HG02981 (cell line): Measurements from ENCODE around the gene ZSWIM3.
"Not testable (repeated sequence)": the region's sequence is repeated elsewhere in the genome, so short reads cannot be mapped to it uniquely, and the experiment has no call there.

Experiments used
- ATAC-seq: cut with Tn5 transposase; IDR thresholded peaks from one replicate; pipeline ENCODE4 v1.9.1; 2021; ENCODE audit warnings: mild to moderate bottlenecking, moderate library complexity; ENCODE audit not compliant: unreplicated experiment

ZSWIM3 gene

GRCh38 chr20:45888681-45889080 lies 31.3 kb downstream of the ZSWIM3 start:
- ATAC-seq = no peak

GRCh38 chr20:45890077-45890984 lies 32.9 kb downstream of the ZSWIM3 start:
- no peak for ATAC-seq

DNA sequence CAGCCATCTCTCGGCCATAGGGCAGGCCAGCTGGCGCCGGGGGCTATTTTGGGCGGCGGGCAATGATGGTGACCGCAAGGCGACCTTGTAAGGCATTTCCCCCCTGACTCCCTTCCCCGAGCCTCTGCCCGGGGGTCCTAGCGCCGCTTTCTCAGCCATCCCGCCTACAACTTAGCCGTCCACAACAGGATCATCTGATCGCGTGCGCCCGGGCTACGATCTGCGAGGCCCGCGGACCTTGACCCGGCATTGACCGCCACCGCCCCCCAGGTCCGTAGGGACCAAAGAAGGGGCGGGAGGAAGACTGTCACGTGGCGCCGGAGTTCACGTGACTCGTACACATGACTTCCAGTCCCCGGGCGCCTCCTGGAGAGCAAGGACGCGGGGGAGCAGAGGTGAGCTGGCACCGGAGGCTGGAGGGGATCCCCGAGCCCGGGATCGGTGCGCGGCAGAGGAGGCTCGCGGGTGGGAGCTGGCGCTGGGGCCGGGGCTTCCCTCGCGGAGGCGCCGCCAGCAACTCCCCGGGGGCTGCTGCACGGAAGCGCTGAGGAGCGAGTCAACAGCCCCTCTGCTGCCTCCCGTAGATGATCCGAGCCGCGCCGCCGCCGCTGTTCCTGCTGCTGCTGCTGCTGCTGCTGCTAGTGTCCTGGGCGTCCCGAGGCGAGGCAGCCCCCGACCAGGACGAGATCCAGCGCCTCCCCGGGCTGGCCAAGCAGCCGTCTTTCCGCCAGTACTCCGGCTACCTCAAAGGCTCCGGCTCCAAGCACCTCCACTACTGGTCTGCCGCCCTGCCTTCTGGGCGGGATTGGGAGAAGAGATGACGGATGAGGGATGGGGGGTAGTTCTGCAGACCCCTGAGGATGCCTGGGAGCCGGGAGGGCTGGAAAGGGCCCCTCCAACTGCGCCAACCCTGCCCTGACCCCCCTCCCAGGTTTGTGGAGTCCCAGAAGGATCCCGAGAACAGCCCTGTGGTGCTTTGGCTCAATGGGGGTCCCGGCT lies 33.9 kb downstream of the ZSWIM3 start, which contains the start of the genes CTSA and NEURL2:
TSS of gene CTSA (plus strand) at position 351 of the 999 bp plus-strand sequence. CDS start at position 585, 234 bp downstream.
TSS of gene NEURL2 (minus strand) at position 224 of the 999 bp plus-strand sequence. CDS start at position 7, 217 bp downstream.
- peak; percentile 70 for ATAC-seq

DNA sequence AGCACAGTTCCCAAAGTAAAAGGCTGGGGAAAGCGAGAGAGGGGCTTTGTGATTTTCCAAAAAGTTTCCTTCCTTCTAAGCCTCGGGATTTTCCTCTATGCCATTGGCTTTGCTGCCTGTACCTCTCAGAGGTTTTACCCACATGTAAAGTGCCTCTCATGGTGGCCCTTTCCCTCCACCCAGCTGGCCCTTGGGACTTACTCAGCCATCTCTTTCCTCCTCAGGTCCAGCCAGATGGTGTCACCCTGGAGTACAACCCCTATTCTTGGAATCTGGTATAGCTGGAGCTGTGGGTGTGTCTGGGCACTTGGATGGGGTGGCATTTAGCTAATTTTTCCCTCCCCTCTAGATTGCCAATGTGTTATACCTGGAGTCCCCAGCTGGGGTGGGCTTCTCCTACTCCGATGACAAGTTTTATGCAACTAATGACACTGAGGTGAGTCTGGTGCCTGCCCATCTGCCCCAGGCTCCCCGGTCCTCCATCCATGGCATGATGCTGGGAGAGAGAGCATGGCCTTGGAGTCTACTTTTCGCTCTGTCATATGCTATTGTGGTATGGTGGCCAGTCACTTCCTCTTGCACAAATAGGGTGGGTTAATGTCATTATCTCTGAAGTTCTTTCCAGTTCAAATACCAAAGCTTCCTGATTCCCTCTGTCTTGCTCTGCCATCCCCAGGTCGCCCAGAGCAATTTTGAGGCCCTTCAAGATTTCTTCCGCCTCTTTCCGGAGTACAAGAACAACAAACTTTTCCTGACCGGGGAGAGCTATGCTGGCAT lies 34.8 kb downstream of the ZSWIM3 start:
- ATAC-seq = no peak

DNA sequence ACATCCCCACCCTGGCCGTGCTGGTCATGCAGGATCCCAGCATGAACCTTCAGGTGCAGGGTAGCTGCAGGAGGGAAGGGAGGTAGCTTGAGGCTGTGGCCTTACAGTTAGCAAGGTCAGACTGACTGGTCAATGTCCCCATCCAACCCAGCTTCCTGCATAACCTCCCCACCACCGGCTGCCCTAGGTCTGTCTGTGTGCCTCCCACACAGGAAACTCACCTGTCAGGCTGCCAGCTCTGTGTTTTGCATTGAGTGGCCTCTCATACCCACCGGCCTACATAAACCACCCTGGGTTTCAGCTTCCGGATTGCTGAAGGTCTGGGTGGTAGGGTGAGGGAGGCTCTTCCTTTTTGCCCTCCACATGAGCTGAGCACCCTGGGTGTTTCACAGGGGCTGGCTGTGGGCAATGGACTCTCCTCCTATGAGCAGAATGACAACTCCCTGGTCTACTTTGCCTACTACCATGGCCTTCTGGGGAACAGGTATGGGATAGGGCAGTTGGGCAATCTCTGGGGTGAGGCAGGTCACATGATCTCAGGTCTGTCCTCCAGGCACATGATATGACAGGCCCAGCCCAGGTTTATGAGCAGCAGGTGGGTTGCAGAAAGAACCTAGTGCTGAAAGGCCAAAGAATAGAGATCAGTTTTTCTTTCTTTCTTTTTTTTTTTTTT lies 35.5 kb downstream of the ZSWIM3 start:
- ATAC-seq = no peak

DNA sequence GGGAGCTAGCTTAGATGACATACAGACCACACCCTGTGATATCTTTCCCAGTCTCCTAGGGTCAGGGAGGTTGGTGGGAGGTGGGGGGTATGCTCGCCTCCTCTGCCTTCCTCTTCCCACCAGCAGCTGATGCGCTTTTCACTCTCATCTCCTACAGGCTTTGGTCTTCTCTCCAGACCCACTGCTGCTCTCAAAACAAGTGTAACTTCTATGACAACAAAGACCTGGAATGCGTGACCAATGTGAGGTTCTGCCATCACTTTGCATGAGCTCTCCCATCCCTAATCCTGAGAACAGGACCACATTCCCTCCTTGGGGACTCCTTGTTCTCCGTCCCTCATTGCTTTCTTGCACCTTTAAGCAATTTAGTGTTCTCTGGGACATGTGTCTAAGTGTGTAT lies 36.4 kb downstream of the ZSWIM3 start:
- ATAC-seq = no peak

DNA sequence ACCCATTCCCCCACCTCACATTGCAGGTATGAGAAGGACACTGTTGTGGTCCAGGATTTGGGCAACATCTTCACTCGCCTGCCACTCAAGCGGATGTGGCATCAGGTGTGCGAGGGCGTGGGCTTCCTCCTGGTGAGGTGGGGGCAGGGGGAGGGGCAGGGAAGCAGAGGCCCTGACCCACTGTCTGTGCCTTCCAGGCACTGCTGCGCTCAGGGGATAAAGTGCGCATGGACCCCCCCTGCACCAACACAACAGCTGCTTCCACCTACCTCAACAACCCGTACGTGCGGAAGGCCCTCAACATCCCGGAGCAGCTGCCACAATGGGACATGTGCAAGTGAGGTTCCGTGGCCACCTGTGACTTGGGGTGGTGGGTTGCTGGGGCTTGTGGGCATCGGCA lies 37.4 kb downstream of the ZSWIM3 start:
- ATAC-seq = no peak

DNA sequence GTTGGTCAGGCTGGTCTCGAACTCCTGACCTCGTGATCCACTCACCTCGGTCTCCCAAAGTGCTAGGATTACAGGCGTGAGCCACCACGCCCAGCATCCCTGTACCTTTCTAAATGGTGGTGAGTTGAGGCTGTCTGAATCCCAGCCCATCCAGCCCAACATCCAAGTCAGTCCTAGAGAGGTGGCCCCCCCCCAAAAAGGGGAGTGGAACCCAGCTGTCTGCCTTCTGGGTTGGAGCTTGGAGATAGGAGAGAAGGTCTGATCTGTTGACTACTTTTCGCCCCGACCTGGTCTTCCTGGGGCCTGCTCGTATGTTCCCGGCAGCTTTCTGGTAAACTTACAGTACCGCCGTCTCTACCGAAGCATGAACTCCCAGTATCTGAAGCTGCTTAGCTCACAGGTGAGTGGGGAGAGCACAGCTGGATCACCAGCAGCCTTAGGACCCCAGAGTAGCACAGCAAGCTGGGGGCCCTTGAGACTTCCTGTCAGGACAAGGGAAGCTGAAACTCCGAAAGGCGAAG lies 39.3 kb downstream of the ZSWIM3 start:
- no peak for ATAC-seq

- no peak for ATAC-seq
Measured at GRCh38 chr20:45897289-45897688, 39.9 kb downstream of the ZSWIM3 start.

DNA sequence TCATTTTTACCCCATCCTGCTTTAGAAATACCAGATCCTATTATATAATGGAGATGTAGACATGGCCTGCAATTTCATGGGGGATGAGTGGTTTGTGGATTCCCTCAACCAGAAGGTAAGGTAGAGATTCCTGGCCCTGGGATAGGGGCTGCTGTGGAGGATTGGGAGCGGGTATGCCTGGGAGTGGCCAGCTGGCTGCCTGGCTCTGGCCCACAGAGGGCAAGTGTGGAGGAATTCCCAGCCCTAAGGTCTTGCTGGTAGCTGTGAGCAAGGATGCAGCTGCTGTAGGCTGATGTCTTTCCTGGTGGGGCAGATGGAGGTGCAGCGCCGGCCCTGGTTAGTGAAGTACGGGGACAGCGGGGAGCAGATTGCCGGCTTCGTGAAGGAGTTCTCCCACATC lies 40.3 kb downstream of the ZSWIM3 start:
- ATAC-seq = no peak

GRCh38 chr20:45898285-45898684 lies 40.9 kb downstream of the ZSWIM3 start:
- no peak for ATAC-seq

DNA sequence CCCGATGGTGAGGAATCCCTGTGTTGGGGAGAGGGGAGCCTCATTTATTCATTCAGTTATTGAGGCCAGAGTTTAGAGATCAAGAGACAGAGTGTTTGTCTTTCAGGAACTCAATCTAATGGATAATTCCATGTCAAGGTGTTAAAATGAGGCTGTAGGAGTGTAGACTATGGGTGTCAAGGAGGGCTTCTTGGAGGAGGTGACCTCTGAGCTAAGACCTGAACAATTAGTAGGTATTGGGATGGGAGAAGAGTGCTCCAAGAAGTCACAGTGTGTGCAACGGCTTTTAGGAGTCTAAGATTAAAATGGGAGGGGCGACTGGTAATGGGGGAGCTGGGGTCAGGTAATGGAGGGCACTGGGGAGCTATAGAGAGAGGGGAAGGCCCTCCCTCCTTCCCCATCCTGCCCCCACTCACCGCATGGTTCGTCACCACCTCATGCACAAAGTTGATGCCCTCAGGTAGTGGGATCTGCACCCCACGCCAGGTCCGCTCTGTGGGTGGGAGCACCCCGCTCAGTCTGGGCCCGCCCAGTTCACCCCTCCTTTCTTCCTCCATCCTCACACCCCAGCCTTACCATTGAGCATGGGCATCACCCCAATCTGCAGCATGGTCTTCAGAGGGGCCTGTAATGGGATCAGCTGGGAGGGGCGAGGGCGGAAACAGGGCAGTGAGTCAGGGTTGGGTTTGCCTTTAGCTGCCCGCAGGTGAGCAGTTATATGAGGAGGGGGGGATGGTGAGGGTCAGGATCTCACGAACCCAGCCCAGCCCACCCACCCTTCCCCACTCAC lies 41.8 kb downstream of the ZSWIM3 start:
- no peak for ATAC-seq

DNA sequence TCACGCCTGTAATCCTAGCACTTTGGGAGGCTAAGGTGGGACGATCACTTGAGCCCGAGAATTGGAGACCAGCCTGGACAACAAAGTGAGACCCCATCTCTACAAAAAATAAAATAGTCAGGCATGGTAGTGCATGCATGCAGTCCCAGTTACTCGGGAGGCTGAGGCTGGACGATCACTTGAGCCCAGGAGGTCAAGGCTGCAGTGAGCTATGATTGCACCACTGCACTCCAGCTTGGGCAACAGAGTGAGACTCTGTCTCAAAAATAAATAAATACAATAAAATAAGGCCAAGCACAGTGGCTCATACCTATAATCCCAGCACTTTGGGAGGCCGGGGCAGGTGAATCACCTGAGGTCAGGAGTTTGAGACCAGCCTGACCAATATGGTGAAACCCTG lies 43.9 kb downstream of the ZSWIM3 start:
- ATAC-seq = not testable (repeated sequence)

GRCh38 chr20:45902199-45902701 lies 44.8 kb downstream of the ZSWIM3 start:
- ATAC-seq = no peak

- ATAC-seq = no peak
Measured at GRCh38 chr20:45904583-45905504, 47.4 kb downstream of the ZSWIM3 start.

DNA sequence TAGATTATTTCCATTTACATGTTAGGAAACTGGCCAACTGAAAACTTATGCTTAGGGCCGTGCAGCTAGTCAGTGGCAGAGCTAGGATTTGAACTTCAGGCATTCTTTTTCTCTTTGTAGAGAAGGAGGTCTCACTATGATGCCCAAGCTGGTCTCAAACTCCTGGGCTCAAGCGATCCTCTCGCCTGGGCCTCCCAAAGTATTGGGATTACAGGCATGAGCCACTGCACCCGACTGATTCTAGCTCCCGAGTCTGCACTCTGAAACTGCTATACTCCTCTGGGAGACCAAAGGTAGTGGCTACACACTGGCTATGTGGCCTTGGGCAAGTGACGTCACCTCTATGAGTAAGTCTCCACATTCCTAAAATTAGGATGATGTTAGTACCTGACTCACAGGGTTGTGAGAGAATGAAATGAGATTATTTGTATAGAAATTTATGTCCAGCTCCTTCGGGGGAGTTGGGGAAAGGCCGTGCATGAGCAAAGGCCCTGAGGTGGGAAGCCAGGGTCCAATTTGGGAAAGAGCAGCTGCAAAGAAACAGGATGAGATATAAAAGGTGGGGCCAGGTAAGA lies 48.2 kb downstream of the ZSWIM3 start:
- no peak for ATAC-seq

DNA sequence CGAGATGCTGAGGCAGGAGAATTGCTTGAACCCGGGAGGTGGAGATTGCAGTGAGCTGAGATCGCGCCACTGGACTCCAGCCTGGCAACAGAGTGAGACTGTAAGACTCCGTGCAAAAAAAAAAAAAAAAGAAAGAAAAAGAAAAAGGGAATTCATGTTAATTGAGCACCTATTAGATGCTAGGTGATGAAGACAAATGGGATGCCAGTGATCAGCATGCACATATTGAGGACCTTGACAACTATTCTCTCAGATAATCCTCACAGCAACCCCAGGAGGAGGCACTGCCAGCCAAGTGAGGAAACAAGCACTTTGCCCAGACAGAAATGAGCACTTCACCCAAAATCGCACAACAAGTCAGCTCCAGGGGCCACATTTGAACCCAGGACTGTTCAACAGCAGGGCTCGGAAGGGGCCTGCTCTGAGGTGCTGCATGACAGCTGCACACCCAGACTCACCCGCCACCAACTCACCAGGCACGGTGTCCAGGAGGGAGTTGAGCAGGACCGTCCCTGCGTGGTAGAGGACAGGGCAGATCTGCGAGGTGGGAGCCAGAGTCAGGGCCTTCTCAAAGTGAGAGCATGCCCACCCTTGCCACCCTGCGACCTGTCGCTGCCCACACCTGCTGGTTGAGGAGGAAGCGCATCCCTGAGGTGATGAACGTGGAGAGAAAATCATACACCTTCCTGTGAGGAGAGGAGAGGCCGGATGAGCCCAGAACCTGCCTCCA lies 50.0 kb downstream of the ZSWIM3 start:
- no peak for ATAC-seq
